ENCODE data around the gene NQO2.
"Not testable (repeated sequence)": the region's sequence is repeated elsewhere in the genome, so short reads cannot be mapped to it uniquely, and the experiment has no call there.

The NQO2 gene

DNA sequence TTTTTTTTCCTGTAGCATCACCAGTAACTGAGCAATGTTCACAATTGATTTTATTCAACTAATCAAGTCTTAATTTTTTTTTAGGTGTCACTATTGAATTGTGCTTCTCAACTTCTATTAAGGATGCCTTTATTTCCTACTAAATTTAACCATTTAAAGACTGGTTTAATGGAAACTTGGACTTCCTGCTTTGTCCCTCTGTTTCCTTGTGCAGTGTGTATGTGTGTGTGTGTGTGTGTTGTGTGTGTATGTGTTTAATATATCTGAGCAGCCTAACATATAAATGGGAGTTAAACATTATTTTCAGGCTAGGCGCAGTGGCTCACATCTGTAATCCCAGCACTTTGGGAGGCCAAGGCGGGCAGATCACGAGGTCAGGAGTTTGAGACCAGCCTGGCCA lies 30.1 kb upstream of the NQO2 start:
- Histone ChIP-seq H3K27ac (ENCODE audit: low read length) (no peak overlapping the region), H3K9me3 (ENCODE audit: control insufficient read depth, insufficient read depth, low read length) (no peaks in the 10 kb centered on the region), H3K36me3 (ENCODE audit: control insufficient read depth, insufficient read depth, low read length) (no peaks in the 10 kb centered on the region), H3K27me3 (ENCODE audit: control insufficient read depth, insufficient read depth, low read length) (no peaks in the 10 kb centered on the region), H3K4me3 (ENCODE audit: low read length) (no peak overlapping the region), H3K4me1 (ENCODE audit: control insufficient read depth, insufficient read depth, low read length) (no peaks in the 10 kb centered on the region)
- no CpG with 5 or more reads among the region's 3 CpGs for WGBS (ENCODE audit: insufficient coverage, insufficient read length)
- DNase-seq (ENCODE audit: low read depth, low spot score), result no peak

DNA sequence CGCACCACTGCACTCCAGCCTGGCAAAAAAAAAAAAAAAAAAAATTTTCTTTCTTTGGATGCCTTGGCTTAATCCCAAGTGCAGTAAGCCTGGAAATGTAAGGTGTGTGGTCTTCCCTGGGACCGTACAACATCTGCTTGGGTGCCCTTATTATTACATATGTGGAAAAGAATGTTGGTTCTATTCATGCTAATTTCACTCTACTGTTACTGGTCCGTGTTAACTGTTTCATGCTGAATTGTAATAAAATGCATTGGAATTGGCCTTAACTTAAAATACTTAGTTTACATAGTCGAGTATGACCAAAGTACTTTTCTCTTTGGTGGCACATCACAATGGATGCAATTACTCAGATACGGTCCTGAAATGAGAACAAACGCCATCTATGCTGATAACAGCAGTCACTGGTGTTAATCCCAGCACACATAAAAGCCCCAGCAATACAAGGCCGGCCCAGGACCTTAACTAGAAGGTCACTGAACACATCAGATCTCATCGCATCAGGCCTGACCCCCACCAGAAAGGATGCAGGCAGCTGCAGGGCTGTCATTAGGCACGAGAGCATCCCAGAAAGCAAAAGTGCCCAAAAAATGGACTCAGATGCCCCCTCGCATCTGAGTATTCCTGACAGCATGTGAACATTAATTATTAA lies 29.5 kb upstream of the NQO2 start:
- H3K4me1 ChIP-seq (ENCODE audit: control insufficient read depth, insufficient read depth, low read length), result no peaks in the 10 kb centered on the region
- H3K9me3 ChIP-seq (ENCODE audit: control insufficient read depth, insufficient read depth, low read length), result no peaks in the 10 kb centered on the region
- no CpG with 5 or more reads among the region's 10 CpGs for WGBS (ENCODE audit: insufficient coverage, insufficient read length)
- no peak overlapping the region for H3K27ac ChIP-seq (ENCODE audit: low read length)
- no peak for DNase-seq (ENCODE audit: low read depth, low spot score)
- no peaks in the 10 kb centered on the region for H3K36me3 ChIP-seq (ENCODE audit: control insufficient read depth, insufficient read depth, low read length)
- H3K4me3 ChIP-seq (ENCODE audit: low read length), result no peak overlapping the region
- no peaks in the 10 kb centered on the region for H3K27me3 ChIP-seq (ENCODE audit: control insufficient read depth, insufficient read depth, low read length)

DNA sequence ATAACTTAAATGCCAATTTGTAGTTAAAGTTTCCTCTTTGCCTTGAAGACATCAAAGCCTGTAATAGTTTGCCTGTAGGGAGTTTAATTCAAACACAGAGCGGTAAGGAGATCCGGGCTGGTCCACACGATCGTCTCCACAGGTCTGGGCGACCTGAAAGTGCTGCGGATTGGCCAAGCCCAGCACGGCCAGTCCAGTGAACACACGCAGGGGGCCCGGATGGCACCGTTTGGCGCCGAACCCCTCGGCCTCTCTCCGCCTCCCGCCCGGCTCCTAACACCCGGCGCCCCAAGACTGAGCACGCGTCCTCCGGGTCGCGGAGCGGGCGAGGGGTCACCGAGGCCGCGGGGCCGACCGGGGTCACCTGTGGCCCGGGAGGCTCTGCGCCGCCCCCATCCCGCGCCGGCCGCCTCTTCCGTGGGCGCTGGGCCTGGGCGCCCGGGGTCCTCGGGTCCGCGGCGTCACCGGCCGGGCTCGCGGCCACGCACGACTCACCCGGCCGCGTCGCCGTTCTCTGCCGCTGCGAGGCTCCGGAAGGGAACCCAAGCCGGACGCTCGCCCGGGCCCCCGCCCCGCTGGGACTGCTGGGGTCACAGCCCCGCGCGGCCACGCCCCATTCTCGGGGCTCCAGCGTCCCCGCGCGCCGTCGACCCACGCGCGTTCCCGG lies 28.8 kb upstream of the NQO2 start:
- DNase-seq (ENCODE audit: low read depth, low spot score), result no peak
- no peak overlapping the region for H3K27ac ChIP-seq (ENCODE audit: low read length)
- H3K27me3 ChIP-seq (ENCODE audit: control insufficient read depth, insufficient read depth, low read length), result no peaks in the 10 kb centered on the region

DNA sequence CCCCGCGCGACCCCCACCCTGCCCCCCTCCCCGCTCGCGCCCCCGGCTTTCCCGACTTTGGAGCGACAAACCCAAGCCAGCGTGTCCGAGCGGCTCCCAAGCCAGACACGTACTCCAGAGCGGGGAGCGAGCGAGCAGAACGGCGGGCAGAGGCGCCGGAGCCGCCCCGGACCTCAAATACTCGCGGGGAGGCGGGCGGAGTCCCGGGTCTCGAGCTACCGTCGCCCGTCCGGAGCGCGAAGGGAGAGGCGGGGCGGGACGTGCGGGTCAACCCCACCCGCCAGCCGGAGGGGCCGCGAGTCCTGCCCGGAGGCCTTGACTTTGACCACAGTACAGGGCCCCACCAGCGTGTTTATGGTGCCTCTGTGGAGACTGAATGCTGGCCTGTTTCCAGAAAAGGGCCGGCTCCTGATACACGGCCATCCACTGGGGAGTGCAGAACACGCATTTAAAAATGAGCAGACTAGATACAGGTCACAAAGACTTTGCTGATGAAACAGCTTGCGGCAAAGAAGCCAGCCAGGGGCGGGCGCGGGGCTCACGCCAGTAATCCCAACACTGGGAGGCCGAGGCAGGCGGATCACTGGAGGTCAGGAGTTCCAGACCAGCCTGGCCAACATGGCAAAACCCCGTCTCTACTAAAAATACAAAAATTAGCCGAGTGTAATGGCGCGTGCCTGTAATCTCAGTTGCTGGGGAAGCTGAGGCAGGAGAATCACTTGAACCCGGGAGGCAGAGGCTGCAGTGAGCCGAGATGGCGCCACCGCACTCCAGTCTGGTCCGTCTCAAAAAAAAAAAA lies 28.1 kb upstream of the NQO2 start, which contains the start of gene SERPINB6:
Gene SERPINB6 (minus strand): TSS at position 148 of the 799 bp plus-strand sequence. CDS start 12,235 bp downstream, outside the sequence.
- DNase-seq (ENCODE audit: low read depth, low spot score), result no peak
- no CpG with 5 or more reads among the region's 63 CpGs for whole genome bisulfite sequencing (ENCODE audit: insufficient coverage, insufficient read length)
- peak within 1 kb of the TSS; percentile 53; the same call in 1 of the 2 replicates for H3K4me3 ChIP-seq (ENCODE audit: low read length)
- H3K4me1 ChIP-seq (ENCODE audit: control insufficient read depth, insufficient read depth, low read length), result no peaks in the 10 kb centered on the region
- no peaks in the 10 kb centered on the region for H3K9me3 ChIP-seq (ENCODE audit: control insufficient read depth, insufficient read depth, low read length)
- H3K27me3 ChIP-seq (ENCODE audit: control insufficient read depth, insufficient read depth, low read length), result no peaks in the 10 kb centered on the region
- no peaks in the 10 kb centered on the region for H3K36me3 ChIP-seq (ENCODE audit: control insufficient read depth, insufficient read depth, low read length)
- no peak within 1 kb of the TSS for H3K27ac ChIP-seq (ENCODE audit: low read length)

More for the DNA sequence above, 28.8 kb upstream of the NQO2 start:
- Histone ChIP-seq H3K4me3 (ENCODE audit: low read length) (peak overlapping the region; percentile 53; the same call in 1 of the 2 replicates), H3K9me3 (ENCODE audit: control insufficient read depth, insufficient read depth, low read length) (no peaks in the 10 kb centered on the region), H3K4me1 (ENCODE audit: control insufficient read depth, insufficient read depth, low read length) (no peaks in the 10 kb centered on the region), H3K36me3 (ENCODE audit: control insufficient read depth, insufficient read depth, low read length) (no peaks in the 10 kb centered on the region)
- no CpG with 5 or more reads among the region's 80 CpGs for WGBS (ENCODE audit: insufficient coverage, insufficient read length)

DNA sequence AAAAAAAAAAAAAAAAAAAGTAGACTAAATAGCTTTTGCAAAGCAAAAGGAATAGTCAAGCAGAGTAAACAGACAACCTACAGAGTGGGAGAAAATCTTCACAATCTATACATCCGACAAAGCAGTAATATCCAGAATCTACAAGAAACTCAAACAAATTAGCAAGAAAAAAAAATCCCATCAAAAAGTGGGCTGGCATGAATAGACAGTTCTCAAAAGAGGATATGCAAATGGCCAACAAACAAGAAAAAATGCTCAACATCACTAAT lies 27.5 kb upstream of the NQO2 start:
- not testable (repeated sequence) for H3K9me3 ChIP-seq (ENCODE audit: control insufficient read depth, insufficient read depth, low read length); H3K36me3 ChIP-seq (ENCODE audit: control insufficient read depth, insufficient read depth, low read length); H3K27me3 ChIP-seq (ENCODE audit: control insufficient read depth, insufficient read depth, low read length); H3K4me1 ChIP-seq (ENCODE audit: control insufficient read depth, insufficient read depth, low read length); H3K4me3 ChIP-seq (ENCODE audit: low read length); H3K27ac ChIP-seq (ENCODE audit: low read length); DNase-seq (ENCODE audit: low read depth, low spot score)
- no CpG with 5 or more reads among the region's 1 CpG for WGBS (ENCODE audit: insufficient coverage, insufficient read length)

DNA sequence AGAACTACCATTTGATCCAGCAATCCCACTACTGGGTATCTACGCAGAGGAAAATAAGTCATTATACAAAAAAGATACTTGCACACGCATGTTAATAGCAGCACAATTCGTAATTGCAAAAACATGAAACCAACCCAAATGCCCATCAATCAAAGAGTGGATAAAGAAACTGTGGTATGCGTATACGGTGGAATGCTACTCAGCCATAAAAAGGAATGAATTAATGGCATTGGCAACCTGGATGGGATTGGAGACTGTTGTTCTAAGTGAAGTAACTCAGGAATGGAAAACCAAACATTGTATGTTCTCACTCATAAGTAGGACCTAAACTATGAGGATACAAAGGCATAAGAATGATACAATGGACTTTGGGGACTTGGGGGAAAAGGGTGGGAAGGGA lies 27.0 kb upstream of the NQO2 start:
- no CpG with 5 or more reads among the region's 5 CpGs for WGBS (ENCODE audit: insufficient coverage, insufficient read length)
- DNase-seq (ENCODE audit: low read depth, low spot score); H3K27me3 ChIP-seq (ENCODE audit: control insufficient read depth, insufficient read depth, low read length); H3K36me3 ChIP-seq (ENCODE audit: control insufficient read depth, insufficient read depth, low read length); H3K4me1 ChIP-seq (ENCODE audit: control insufficient read depth, insufficient read depth, low read length); H3K9me3 ChIP-seq (ENCODE audit: control insufficient read depth, insufficient read depth, low read length); H3K27ac ChIP-seq (ENCODE audit: low read length); H3K4me3 ChIP-seq (ENCODE audit: low read length): not testable (repeated sequence)

DNA sequence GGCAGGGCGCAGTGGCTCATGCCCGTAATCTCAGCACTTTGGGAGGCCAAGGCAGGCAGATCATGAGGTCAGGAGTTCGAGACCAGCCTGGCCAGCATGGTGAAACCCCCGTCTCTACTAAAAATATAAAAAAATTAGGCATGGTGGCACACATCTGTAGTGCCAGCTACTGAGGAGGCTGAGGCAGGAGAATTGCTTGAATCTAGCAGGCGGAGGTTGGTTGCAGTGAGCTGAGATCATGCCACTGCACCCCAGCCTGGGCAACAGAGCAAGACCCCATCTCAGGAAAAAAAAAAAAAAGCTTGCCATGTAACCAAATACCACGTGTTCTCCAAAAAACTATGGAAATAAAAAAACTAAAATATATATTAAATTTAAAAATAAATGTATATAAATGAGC lies 26.5 kb upstream of the NQO2 start:
- H3K27me3 ChIP-seq (ENCODE audit: control insufficient read depth, insufficient read depth, low read length); H3K27ac ChIP-seq (ENCODE audit: low read length); H3K4me3 ChIP-seq (ENCODE audit: low read length); H3K36me3 ChIP-seq (ENCODE audit: control insufficient read depth, insufficient read depth, low read length); H3K4me1 ChIP-seq (ENCODE audit: control insufficient read depth, insufficient read depth, low read length); H3K9me3 ChIP-seq (ENCODE audit: control insufficient read depth, insufficient read depth, low read length); DNase-seq (ENCODE audit: low read depth, low spot score): not testable (repeated sequence)
- WGBS (ENCODE audit: insufficient coverage, insufficient read length), result no CpG with 5 or more reads among the region's 6 CpGs

DNA sequence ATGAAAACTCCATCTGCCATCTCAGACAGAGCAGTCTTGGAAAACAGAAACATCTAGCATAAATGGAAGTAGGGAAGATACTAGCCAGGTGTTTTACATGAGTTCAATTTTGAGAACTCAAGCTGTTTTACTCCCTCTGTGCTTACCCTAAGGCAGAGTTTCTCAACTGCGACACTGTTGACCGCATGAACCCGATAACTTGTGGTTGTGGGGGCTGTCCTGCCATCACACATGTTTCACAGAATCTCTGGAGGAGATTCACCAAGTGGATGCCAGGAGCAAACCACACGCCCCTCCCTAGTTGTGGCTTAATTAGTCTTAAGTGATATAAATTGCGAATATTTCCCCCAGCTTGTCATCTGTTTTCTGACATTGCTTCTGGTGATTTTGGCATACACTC lies 26.0 kb upstream of the NQO2 start:
- Histone ChIP-seq H3K4me1 (ENCODE audit: control insufficient read depth, insufficient read depth, low read length) (no peaks in the 10 kb centered on the region), H3K9me3 (ENCODE audit: control insufficient read depth, insufficient read depth, low read length) (no peaks in the 10 kb centered on the region), H3K36me3 (ENCODE audit: control insufficient read depth, insufficient read depth, low read length) (no peaks in the 10 kb centered on the region), H3K27me3 (ENCODE audit: control insufficient read depth, insufficient read depth, low read length) (no peaks in the 10 kb centered on the region), H3K4me3 (ENCODE audit: low read length) (no peak overlapping the region), H3K27ac (ENCODE audit: low read length) (no peak overlapping the region)
- no peak for DNase-seq (ENCODE audit: low read depth, low spot score)
- WGBS (ENCODE audit: insufficient coverage, insufficient read length), result no CpG with 5 or more reads among the region's 5 CpGs

DNA sequence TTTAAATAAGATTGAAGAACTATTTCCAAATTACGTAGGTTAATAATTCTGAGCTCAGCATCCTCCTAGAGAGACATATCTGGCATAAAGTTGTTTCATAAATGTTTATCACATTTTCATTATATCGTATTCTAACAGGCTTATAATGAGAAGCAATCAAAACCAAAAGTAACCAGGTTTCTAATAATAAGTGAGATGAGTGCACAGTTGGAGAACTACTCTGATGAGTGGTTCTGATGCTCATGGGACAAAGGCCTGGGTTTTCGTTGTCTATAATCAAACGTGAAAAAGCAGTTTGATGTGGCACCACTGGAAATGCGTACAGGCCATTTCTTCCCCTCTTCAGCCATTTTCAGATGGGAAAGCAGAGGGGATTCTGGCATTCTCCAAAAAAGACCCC lies 23.6 kb upstream of the NQO2 start:
- H3K9me3 ChIP-seq (ENCODE audit: control insufficient read depth, insufficient read depth, low read length), result no peaks in the 10 kb centered on the region
- H3K36me3 ChIP-seq (ENCODE audit: control insufficient read depth, insufficient read depth, low read length), result no peaks in the 10 kb centered on the region
- H3K27me3 ChIP-seq (ENCODE audit: control insufficient read depth, insufficient read depth, low read length), result no peaks in the 10 kb centered on the region
- no peaks in the 10 kb centered on the region for H3K4me1 ChIP-seq (ENCODE audit: control insufficient read depth, insufficient read depth, low read length)
- H3K4me3 ChIP-seq (ENCODE audit: low read length), result no peak overlapping the region
- WGBS (ENCODE audit: insufficient coverage, insufficient read length), result no CpG with 5 or more reads among the region's 5 CpGs
- H3K27ac ChIP-seq (ENCODE audit: low read length), result no peak overlapping the region
- no peak for DNase-seq (ENCODE audit: low read depth, low spot score)

DNA sequence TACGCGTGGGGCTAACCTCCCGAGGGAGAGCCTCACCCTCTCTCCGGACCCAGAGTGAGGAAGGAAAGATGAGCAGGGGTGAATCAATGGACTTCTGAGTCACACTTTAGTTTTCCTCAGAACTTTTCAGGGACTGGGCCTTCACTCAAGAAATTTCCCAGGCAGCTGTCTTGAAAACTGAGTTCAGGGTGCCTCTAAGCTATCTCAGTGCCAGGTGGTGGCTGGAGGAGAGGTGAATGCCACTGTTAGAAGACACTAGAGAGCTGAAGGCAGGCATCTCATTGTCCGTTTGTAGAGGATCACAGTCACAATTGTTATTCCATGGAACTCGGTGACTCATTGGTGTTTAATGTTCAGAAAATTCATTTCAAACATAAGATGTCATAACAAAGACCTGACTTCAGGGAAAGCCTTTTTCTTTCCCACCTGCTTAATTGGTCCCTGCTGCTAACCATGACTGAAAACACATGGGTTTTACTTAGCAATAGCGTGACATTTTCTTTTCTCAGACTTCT lies 23.1 kb upstream of the NQO2 start:
- no peak for DNase-seq (ENCODE audit: low read depth, low spot score)
- H3K4me1 ChIP-seq (ENCODE audit: control insufficient read depth, insufficient read depth, low read length), result no peaks in the 10 kb centered on the region

More for the DNA sequence above, 23.1 kb upstream of the NQO2 start:
- H3K9me3 ChIP-seq (ENCODE audit: control insufficient read depth, insufficient read depth, low read length), result no peaks in the 10 kb centered on the region
- WGBS (ENCODE audit: insufficient coverage, insufficient read length), result no CpG with 5 or more reads among the region's 7 CpGs
- no peaks in the 10 kb centered on the region for H3K27me3 ChIP-seq (ENCODE audit: control insufficient read depth, insufficient read depth, low read length)
- no peak overlapping the region for H3K4me3 ChIP-seq (ENCODE audit: low read length)
- H3K27ac ChIP-seq (ENCODE audit: low read length), result no peak overlapping the region
- H3K36me3 ChIP-seq (ENCODE audit: control insufficient read depth, insufficient read depth, low read length), result no peaks in the 10 kb centered on the region

All from iPS DF 6.9 (cell line).